ENCODE results near the gene BAMBI.

- TF ChIP-seq CTCF (conservative IDR thresholded peaks at IDR 0.05 in 1 of 2, IDR thresholded peaks at IDR 0.05 in 1 of 2; ENCODE audit: extremely low read depth in 1 of 2, insufficient read depth in 1 of 2, low read depth in 1 of 2, low read length in 2 of 2) (no peak), EZH2 (IDR thresholded peaks at IDR 0.05; ENCODE audit: borderline replicate concordance, low read length) (no peak)
These were observed 4.8 kb downstream of the BAMBI start for GRCh38 chr10:28681928-28682750.

All from mammary epithelial cell (primary cell).